PFSK-1 (cell line): ENCODE results near the gene ZNF417.

Experiments used
- POLR2AphosphoS5 ChIP-seq: IDR thresholded peaks from 2 replicates; pipeline ENCODE4 v1.6.1; 2012; ENCODE audit warnings: low read depth, mild to moderate bottlenecking, control low read depth, low read length, moderate library complexity
- REST ChIP-seq, 2 experiments: IDR thresholded peaks; 2 replicates each; pipeline versions ENCODE4 v1.6.1 to v1.8.0; 2011 to 2012; ENCODE audit warnings: low read depth in 2 of 2, low read length in 2 of 2, control low read depth in 1 of 2, inconsistent platforms in 1 of 2, mild to moderate bottlenecking in 1 of 2, moderate library complexity in 1 of 2; ENCODE audit not compliant: insufficient read depth in 1 of 2
- TAF1 ChIP-seq: IDR thresholded peaks from 2 replicates; pipeline ENCODE4 v1.6.1; 2012; ENCODE audit warnings: low read length, control low read depth, borderline replicate concordance; ENCODE audit not compliant: insufficient read depth

- TF ChIP-seq TAF1 = no peak
- no peak for TF ChIP-seq POLR2AphosphoS5
- 0 out of 4 replicates have a peak, but pooled peaks of 1 of the 2 experiments have one; percentile 39 for TF ChIP-seq REST (IDR thresholded peaks at IDR 0.05; ENCODE audit: insufficient read depth in 1 of 2, low read depth in 2 of 2, low read length in 2 of 2)
Observed at GRCh38 chr19:57927587-57927986, 11.2 kb upstream of the ZNF417 start.
